Dedifferentiated amniotic fluid mesenchymal stem cell (primary cell): Measurements from ENCODE around the gene TXNDC17.
"Not testable (repeated sequence)": the region's sequence is repeated elsewhere in the genome, so short reads cannot be mapped to it uniquely, and the experiment has no call there.

Experiments
- DNase-seq: peaks from one replicate; pipeline ENCODE4 v3.0.0-alpha.2; 2016; ENCODE audit errors: extremely low spot score

The TXNDC17 gene

DNA sequence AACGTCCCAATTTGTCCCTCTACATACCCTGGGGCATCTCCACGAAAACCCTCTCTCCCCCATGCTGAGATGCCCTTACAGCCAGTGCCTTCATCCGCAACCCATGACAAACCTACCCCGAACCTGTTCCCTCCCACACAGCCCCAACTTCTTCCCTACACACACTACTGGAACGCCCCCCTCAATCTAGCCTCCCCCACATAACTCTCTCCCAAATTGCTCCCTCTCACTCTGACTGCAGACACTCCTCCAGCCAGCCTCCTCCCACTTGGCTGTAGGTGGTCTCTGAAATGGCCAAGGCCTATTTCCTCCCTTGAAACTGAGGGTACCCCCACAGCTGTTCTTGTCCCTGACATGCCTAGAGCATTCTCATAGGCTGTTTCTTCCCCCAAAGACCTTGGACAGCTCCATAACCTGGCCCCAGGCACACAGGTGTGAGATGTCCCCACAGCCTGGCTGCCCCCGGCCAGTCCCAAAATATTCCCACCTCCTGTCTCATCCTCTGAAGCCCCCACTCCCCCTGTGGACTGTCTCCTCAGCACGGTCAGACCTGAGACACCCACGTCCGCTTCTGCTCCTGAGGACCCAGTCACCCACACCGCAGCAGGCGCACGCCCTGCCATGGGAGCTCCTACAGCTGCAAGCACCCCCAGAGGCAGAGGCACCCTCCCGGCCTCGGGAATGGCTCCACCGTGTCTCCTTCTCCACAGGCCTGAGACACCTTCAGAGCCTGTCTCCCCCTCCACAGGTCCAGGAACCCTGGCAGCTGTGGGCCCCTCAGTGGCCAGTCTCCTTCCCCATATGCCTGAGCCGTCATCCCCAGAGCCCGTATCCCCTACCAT lies 4.0 kb upstream of the TXNDC17 start:
- no peak for DNase-seq

GRCh38 chr17:6637458-6637840 lies 3.4 kb upstream of the TXNDC17 start:
- no peak for DNase-seq

- DNase-seq: no peak
Measured at GRCh38 chr17:6638046-6638908, 2.6 kb upstream of the TXNDC17 start.

DNA sequence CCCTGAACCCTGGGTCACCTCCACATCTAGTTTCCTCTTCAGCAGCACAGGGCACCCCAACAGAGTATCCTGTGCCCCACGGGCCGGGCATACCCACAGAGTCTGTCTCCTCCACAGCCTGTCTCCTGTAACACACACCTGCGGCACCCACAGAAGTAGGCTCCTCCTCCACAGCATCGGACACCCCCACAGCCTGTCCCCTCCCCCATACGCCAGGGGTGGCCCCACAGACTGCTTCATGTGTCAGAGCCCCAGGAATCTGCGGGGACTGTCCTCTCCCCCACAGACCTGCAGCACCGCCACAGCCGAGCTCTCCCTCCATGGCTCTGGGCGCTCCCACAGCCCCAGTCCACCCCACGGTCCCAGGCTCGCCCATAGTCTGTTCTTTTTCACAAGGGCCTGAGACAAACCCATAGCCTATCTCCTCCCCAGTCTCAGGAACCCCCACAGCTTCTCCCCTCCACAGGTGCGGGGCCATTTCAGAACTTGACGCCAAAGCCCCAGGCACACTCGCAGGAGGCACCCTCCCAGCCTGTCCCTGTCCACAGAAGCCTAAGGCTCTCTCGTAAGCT lies 1.8 kb upstream of the TXNDC17 start:
- no peak for DNase-seq

DNA sequence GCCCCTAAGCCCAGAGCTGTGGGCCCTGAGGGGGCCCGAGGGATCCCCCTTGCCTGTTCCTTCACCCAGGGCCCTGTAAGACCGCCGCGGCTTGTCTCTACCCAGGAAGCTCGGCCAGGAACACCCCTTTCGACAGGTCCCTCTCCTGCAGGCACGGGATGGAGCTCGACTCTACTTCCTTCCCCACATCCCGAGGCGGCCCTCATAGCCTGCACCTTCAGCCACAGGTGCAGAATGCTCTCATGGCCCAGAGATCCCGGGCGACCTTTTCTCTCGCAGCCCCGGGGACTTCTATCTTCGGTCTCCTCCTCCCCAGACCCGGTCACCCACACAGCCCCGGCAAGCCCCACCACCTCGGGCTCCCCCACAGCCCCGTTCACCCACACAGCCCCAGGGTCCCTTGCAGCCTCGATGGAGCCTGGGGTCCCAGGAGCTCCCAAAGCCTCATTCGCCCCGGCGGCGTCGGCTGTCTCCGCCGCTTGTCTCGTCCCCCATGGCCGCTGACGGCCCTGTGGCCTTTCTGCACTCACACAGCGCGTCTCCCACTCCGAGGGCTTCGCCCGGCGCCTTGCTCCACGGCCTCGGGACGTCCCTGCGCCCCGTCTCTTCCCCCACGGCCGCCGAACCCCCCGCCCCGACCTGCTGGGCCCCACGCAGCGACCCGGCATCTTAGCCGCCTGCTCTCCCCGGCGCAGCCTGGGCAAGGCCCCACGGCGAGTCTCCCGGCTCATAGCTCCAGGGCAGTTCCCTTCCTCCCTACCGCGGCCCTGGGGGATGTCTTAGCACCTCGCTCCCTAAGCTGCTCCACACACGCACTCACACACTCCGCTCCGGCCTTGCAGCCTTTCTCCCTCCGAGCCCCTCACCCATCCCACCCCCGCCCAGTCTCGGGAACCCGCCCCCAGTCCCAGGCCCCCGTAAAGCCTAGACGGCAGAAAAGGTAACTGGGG lies 999 bp upstream of the TXNDC17 start:
- peak; percentile 28 for DNase-seq

DNA sequence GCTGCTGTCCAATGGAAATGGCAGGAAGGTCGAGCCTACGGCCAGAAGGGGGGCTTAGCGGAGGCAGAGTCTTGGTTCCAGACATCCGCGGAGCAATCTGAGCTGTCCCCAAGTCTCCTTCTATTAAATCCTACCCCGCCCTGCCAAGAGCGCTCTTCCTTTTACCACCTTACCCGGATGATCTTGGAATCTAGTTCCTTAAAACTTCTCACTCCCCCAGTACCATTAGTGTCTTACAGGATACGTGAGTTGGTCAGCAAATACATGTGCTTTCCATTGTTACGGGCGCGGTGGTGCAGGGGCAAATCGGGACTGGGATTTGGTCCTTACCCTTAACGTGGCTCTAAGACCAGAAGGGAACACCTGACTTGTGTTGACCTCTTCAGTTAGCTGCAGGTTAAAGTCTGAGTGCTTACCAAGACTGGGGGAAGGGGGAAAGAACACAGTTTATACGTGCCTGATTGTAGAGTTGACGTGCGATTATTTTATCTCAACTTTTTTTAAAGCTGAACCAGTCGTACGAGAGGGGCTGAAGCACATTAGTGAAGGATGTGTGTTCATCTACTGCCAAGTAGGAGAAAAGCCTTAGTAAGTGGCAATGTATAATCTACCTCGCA lies 495 bp downstream of the TXNDC17 start:
- DNase-seq: no peak

DNA sequence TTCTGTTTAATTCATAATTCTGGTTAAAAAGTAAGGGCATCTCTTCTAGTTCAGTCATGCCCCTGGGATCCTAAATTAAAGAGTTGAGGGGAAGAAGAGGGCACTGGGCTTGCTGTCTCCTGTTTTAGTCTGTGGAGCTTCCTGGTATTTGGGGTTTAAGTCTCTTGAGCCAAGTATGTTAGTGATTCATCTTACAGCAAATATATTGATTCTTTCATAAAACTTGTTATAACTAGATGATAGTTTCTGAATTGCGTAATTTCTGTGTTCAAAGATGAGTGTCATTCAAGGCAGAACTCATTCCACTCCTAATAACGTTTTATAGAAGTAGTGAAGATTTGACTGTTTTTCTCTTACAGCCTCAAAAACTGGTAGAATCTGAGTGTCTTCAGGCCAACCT lies 1.7 kb downstream of the TXNDC17 start:
- no peak for DNase-seq

GRCh38 chr17:6643451-6644125 lies 2.7 kb downstream of the TXNDC17 start:
- DNase-seq: no peak

- DNase-seq: no peak
Measured at GRCh38 chr17:6648181-6648580, 7.3 kb downstream of the TXNDC17 start.

DNA sequence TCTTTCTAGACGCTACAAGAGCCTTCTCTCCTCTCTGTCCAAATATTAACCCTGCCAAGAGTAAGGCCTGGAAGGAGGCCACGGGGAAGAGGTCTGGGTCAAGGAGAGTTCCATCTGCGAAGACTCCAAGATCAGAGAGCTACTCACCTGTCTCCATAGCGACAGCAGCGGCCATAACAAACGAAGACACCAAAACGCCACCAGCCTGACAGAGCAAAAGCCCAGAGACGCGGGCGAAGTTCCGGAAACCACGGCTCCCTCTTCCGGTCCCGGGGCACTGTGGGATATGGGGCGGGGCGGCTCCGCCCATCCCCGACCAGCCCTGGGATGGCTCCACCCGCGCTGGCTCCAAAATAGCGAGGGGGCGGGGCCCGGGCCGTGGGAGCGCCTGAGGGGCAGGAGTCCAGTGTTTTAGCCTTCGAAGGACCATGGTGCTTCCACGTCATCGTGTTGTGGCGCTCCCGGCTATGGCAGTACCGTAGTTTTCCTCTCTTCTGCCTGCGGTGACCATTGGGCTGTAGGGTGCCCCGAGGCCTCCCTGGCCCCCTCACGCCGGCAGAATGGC lies 10.6 kb downstream of the TXNDC17 start, which contains the start of the genes C17orf100 and MED31:
Gene C17orf100 (plus strand): TSS at position 409 of the 565 bp plus-strand sequence. CDS start 152 bp downstream, at position 561.
Gene MED31 (minus strand): TSS at position 252 of the 565 bp plus-strand sequence. CDS start 77 bp downstream, at position 175.
- peak; percentile 94 for DNase-seq

DNA sequence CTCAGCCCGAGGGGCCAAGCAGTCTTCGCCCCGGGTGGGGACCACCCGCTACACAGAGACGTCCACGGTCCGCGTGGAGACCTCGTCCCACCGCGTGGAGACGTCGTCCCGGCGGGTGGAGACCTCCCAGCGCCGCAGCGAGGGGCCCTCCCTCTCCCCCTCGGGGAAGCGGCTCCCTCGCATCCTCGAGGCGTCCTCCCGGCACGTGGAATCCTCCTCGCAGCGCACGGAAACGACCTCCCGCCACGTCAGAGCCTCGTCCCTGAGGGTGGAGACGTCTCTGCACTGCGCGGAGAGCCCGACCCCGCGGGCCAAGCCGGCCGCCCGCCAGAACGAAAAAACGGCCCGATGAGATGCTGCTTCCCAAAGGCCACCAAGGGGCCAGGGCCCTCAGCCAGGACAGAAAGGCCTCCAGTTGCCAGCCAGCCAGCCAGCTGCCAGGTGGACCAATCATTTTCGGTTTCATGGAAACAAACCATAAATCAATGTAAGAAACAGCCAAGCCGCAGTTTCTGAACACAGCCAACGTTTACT lies 11.1 kb downstream of the TXNDC17 start:
- no peak for DNase-seq

- no peak for DNase-seq
Measured at GRCh38 chr17:6654841-6655731, 14.2 kb downstream of the TXNDC17 start.

DNA sequence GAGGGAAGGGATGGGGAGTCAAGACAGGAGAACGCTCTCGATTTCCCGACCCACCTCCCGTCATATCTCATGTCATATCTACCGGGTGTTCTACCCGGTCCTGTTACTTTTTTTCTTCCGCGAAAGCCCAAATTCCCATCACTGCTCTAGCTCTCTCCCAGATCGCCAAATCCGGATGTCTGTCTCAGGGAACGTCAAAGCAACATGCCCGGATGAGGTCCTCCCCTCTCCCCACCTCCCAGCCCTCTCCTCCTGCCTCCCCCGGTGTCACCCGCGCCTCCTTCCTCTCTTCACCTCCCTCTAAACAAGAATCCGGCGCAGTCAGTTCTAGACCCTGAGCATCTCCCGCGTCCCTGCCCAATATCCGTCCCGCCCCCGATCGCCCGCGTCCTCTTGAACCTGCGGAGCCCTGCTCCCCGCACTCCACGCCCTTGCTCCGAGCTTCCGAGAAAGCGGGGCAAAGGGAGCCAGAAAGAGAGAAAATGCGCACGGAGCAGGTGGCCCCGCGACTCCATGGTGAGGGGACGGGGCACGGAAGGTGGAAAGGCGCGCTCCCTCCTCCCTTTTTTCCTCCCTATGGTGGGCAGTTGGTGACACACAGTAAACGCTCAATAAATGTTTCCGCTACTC lies 15.0 kb downstream of the TXNDC17 start:
- DNase-seq: not testable (repeated sequence)

- DNase-seq: not testable (repeated sequence)
Measured at GRCh38 chr17:6656797-6657632, 16.2 kb downstream of the TXNDC17 start.

DNA sequence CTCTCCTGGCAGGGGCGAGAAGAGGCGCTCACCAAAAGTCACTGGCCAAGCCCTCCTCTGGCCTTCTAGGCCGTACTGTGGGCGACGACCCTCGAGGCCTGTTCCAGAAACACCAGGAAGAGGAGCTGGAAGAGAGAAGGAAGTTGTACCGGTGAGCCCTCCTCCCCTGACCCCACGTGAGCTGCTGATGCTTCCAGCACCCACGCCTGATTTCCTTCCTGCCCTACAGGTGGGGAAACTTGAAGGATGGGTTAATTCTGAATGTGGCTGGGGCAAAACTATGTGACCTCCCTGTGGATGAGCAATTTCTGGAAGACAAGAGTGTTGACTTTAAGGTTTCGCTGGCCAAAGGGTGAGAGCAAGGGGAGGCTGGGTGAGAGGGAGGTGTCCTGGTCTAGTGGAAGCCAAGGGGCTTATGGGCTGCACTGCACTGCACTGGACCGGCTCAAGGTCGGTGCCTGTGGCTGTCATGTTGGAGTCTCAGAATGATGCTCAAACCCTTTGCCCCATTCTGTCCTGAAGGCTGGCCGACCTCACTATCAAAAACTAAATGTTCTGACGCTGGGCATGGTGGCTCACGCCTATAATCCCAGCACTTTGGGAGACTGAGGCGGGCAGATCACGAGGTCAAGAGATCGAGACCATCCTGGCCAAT lies 16.9 kb downstream of the TXNDC17 start:
- no peak for DNase-seq

DNA sequence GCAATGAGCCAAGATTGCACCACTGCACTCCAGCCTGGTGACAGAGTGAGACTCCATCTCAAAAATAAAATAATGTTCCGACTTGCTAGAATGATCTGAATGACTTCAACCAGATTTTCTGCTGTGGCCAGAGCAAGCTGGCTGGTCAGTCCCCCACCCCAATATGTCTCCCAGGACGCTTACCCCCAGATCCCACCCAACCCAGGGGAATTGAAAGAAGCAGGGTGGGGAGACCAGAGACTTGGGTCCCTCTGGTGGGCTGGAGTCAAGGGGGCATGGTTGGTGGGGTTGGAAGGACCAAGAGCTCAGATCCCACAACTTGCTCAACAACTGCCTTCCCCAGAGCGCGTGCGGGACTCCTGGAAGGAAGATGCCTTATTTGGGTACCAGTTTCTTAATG lies 17.6 kb downstream of the TXNDC17 start:
- DNase-seq: not testable (repeated sequence)
